GM18951 (cell line): ENCODE results near the gene MRGPRX2.

Experiments
- POLR2A ChIP-seq: IDR thresholded peaks from 4 replicates; pipeline ENCODE4 v1.6.1; 2011; ENCODE audit warnings: mild to moderate bottlenecking; ENCODE audit not compliant: insufficient read length, insufficient read depth; ENCODE audit errors: extremely low read depth
- in situ Hi-C: fragments of 300-500 bp; cut with MboI; formaldehyde crosslinking; loops from one replicate; pipeline ENCODE4 v1.12.0; 2022; ENCODE audit warnings: low sequenced_read_pairs, mixed read lengths, inconsistent platforms; ENCODE audit not compliant: unreplicated experiment

Gene MRGPRX2

GRCh38 chr11:19018901-19019300 is 41.6 kb downstream of the MRGPRX2 start:
- in situ Hi-C loops: no loop called here
- no peak for TF ChIP-seq POLR2A

GRCh38 chr11:19013181-19013857 is 47.2 kb downstream of the MRGPRX2 start:
- TF ChIP-seq POLR2A: no peak
- in situ Hi-C loops: no loop called here

GRCh38 chr11:19012636-19013035 is 47.9 kb downstream of the MRGPRX2 start:
- in situ Hi-C loops: no loop called here
- no peak for TF ChIP-seq POLR2A
